GM19328 (cell line): ENCODE data around the gene CALY.

Experiments used
- ATAC-seq: cut with Tn5 transposase; IDR thresholded peaks from one replicate; pipeline ENCODE4 v1.9.1; 2021; ENCODE audit warnings: mild to moderate bottlenecking, moderate library complexity; ENCODE audit not compliant: unreplicated experiment

The CALY gene

DNA sequence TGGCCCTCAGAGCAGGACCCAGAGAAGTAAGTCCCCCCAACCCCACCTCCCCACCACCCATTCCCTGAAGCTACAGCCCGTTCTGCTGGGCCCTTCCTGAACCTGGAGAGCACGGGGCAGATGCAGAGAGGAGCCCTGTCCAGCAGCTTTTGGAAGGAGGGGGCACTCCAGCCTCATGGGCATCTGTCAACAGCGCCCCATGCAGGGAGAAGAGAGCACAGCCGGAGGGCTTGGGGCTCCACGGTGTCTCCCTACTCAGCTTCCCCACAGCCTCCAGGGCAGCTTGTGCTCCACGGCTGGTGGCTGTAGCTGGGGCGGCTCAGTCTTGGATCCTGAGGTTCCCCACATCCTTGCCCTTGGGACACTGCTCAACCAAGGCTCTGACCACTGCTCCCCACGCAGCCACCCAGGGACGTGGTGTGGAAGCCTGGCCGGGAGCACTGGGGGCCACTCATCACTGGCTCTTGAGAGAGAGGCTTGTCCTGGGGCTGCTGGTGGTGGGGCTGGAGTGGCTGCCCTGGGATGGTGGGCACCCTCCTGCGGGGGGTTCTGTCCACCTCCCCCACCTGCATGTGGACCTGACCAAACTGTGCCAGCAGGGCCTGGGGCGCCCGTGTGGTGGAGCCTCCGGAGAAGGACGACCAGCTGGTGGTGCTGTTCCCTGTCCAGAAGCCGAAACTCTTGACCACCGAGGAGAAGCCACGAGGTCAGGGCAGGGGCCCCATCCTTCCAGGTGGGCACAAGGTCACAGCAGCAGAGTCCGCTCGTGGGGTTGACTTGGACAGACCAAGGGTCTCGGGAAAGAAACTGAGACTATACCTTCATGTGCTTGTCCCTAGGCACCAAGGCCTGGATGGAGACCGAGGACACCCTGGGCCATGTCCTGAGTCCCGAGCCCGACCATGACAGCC, 15.0 kb upstream of the CALY start:
- no peak for ATAC-seq

DNA sequence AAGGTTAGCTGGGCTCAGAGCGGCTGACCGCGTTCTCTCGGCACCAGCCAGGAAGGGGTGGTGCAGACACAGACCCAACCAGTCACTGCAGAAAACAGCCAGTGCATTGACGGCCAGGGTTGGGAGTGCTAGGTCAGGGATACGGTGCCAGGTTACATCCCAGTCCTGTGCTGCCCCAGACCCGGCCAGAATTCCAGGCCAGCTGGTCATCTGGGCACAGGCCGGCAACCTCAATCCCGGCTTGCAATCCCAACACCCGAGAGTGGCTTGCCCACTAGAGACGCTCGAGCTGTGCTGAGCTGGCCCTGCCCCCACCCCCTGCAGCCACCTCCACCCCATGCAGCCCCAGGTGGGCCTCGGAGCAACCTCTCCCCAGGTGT, 14.2 kb upstream of the CALY start:
- ATAC-seq = no peak

DNA sequence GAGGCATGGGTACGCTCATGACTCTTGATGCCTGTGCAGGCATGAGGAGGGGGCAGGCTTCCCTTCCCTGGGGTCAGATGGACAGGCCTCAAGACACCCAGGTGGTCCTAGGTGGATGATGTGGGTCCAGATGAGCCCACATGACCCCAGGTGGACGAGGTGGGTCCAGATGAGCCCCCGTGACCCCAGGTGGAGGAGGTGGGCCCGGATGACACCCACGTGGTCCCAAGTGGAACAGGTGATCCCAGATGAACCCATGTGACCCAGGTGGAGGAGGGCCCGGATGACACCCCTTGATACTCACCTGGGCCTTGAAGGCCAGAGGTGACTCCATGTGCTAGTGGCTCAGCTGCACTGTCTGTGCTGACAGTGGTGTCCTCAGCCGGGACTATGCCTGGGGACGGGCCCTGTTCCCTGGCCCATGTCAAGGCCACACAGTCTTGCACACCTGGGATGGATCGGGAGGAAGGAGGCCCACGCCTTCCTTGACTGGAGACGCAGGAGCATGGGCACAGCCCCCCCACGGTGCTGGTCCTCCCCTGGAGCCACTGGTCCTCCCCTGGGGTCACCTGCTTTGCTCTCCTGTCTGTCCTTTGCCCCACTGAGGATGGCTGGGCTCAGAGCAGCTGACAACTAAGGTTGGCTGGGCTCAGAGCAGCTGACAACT, 13.7 kb upstream of the CALY start:
- ATAC-seq = no peak

DNA sequence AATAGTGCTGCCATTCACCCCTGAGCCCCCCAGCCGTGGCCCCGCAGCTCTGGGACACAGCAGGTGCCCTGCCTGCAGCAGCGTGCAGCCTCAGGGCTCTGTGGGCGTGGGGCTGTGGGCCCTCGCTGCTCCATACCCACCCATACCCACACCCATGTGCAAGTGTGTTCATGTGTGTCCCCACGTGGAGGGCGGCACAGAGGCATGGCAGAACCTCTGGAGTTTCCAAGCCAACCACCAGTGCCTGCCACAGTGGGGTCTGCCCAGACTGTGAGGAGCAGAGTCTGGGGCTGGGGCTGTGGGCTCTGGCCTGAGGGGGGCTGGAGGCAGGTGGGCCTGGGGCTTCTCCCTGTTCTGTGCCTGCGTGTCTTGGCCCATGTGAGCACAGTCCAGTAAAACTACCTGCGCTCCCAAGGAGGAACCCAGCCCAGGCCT, 12.9 kb upstream of the CALY start:
- no peak for ATAC-seq

DNA sequence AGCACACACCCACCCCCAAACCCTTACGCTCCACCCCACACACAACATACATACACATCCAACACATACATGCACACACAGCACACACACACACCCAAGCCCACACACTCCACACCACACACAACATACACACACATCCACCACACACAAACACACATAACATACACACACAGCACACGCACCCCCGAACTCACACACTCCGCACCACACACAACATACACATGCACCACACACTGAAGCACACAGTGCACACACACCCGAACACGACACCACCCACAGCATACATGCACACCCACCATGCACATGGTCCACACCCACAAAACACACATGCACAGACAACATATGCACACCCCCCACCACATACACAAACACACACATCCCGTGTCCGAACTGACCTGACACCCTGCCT, 12.5 kb upstream of the CALY start:
- ATAC-seq = no peak

DNA sequence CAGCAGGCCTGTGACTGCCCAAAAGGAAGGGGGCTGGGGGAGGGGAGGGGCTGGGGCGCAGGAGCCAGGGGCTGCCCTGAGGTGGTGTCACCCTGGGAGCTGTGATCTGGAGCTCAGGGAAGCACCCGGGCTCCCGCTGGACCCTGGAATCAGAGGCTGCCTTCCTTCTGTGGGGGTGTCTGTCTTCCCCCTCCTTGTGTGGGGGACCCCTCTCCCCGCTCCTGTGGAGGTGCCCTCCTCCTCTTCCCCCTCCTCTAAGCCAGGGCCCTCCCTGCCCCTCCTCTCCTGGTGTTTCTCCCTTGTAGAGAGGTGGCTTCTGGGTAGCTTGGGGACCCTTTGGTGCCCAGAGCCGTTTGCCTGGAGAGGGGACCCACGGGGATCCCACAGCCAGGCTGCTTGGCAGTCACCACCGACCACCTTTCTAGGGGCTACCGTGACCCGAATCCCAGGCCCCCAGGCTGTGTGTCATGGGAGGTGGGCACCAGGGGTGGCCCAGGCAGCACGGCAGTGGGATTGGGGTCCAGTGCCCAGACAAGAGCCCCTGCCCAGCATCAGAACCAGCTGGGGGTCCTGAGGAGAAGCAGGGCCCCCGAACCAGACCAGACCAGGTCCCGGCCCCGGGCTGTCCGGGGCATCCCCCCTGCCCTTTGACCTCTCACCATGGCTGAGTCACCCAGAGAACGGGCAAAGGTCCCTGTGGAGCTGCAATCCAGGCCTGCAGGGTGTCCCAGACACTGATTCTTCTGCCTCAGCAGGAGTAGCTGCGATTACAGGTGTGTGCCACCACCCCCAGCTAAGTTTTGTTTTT, 11.2 kb upstream of the CALY start:
- no peak for ATAC-seq

DNA sequence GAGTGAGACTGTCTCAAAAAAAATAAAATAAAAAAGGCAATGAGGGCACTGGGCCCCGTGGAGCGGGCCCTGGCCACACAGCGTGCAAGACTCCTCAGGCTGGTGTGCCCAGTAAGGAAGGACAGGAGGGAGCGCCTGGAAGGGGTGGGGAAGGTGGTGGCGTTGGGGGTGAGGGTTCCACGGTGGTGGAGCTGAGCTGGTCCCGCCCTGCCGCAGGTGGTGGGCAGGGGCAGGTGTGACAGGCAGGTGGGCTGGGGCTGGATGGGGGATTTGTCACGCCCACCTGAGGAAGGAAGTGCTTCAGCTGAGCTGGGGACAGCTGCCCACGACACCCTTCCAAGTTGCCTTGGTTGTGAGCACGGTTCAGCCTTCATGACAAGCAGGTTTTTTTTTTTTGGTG, 9.7 kb upstream of the CALY start:
- ATAC-seq = no peak

DNA sequence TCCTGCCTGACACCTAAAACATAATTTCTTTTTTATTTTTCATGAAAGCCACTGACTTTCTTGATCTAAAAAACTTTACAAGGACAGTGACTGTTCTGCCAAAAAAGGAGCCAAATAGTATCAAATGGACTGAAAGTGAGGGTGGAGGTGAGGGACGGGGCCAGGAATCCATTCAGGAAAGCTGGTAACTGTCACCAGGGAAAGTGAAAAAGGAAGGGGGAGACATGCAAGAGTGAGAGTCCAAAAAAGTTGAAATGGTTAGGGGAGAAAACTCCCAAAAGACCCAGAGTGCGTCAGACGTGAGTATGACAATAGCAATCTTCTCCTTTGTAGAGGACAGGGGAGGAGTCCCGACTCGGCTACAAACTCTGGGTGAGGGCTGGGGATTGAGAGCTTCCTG, 7.5 kb upstream of the CALY start:
- no peak for ATAC-seq

DNA sequence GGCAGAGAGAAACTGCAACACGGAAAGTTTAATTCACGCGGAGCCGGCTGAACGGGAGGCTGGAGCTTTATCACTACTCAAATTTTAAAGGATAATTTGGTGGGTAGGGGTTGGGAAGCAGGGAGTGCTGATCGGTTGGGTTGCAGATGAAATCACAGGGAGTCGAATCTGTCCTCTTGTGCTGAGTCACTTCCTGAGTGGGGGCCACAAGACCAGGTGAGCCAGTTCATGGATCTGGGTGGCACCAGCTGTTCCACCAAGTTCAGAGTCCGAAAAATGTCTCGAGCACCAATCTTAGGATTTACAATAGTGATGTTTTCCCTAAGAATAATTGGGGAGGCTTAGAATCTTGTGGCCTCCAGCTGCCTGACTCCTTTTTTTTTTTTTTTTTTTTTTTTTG, 6.9 kb upstream of the CALY start:
- no peak for ATAC-seq

DNA sequence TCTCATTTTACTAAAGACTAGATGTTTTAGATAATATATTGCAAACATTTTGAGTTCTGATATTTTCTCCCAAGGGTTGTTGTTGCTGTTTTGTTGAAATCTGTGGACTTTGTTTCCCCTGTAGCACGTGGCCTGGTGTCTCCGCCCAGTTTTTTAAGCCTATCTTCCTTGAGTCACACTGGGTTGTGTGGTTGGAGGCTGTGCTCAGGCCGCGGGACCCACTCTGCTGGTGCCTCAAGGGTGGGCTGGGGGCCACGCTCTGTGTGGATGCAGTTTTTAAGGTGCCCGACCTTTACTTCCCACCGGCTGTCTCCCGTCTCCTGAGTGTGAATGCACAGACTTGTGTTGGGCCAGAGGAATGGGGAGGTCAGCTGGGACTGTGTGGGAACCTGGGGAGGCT, 6.2 kb upstream of the CALY start:
- no peak for ATAC-seq

DNA sequence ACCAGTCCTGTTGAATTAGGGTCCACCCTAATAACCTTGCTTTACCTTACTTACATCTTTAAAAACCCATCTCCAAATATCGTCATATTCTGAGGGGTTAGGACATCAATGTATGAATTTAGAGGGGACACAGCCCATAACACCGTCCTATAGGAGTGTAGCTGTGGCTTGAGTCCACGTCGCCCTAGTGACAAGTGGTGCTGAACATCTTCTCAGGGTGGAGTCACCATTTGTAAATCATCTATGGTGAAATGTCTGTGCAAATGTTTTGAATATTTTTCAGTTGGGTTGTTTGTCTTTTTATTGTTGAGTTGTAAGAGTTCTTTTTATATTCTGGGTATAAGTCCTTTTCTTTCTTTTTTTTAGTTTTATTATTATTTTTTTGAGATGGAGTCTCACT, 5.3 kb upstream of the CALY start:
- ATAC-seq = no peak

DNA sequence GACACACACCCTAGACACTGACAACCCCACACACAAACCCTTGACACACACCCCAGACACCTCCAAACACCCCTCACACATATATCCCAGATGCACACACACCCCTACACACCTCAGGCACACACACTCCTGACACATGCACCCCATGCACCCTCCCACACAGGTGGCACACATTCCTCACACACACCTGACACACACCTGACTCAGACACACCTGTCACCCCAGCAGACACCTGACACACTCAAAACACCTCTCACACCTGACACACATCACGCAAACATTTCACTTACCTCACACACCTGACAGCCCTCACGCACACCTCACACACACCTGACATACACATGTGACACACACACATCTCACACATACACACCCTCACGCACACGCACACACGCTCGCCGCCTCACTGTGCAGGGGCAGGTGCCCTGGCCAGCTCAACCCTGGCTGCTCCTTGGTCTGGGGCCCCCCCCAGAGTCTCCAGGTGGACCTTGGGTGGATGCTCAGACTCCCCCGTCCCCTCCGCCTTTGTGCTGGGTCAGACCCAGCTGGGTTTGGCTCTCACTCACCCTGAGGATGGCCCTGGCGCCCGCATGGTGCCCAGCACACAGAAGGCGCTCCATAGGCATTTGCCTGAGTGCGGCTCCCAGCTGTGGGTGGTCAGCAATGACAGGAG, 3.1 kb upstream of the CALY start:
- ATAC-seq = no peak

DNA sequence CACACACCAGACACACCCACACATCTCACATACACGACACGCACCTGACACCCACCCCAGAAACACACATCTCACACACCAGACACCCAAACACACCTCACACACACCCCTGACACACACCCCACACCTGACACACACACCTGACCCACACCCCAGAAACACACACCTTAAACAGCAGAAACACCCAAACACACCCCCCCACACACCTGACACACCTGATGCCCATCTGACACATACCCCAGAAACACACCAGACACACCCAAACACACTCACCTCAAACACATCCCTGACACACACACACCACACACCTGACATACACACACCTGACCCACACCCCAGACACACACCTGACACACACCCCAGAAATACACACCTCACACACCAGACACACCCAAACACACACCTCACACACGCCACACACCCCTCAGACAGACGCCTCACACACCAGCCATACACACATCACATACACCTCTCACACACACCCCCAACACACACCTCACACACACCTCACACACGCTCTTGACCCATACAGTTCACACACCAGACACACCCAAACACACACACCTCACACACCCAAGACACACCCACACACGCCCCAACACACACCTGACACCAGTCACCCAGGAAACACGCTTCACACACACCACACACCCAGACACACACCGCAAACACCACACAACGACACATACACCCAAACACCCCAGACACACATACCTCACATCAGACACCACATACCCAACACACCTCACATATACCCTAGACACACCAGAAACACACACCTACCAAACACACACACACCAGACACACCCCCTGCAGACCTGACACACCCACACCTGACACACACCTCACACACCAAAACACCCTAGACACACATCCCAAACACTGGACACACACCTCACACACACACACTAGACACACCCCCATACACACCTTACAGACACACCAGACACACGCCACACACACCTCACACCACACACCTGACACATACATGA, 1.7 kb upstream of the CALY start:
- ATAC-seq = no peak

DNA sequence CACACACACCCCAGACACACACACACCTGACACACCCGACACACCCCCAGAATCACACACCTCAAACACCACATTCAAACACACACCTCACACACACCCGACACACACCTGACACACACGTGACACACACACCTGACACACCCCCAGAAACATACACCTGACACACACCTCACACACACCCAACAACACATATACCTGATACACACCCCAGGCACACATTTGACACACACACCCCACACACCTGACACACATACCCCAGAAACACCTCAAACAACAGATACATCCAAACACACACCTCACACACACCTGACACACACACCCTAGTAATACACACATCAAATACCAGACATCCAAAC, 652 bp upstream of the CALY start:
- no peak for ATAC-seq

DNA sequence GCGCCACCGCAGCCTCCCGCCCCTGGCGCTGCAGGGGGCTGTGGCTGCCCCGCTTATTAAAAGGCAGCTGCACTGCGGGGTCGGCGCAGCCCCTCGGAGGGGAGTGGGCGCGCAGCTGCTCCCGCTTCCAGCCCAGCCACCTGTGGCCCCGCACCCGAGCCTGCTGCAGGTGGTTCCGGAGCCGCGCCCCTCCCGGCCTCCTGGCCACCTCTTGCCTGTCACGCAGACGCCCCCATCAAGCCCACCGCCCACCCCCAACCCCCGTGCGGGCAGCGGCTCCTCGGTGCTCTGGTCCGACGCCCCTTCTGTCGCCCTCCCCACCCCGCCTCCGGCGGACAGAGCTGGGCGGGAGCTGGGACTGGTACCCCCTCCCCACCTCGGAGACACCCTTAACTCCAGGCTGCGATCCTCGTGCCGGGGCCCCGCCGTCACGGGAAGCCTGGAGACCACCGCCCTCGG, 549 bp downstream of the CALY start:
- ATAC-seq = no peak

DNA sequence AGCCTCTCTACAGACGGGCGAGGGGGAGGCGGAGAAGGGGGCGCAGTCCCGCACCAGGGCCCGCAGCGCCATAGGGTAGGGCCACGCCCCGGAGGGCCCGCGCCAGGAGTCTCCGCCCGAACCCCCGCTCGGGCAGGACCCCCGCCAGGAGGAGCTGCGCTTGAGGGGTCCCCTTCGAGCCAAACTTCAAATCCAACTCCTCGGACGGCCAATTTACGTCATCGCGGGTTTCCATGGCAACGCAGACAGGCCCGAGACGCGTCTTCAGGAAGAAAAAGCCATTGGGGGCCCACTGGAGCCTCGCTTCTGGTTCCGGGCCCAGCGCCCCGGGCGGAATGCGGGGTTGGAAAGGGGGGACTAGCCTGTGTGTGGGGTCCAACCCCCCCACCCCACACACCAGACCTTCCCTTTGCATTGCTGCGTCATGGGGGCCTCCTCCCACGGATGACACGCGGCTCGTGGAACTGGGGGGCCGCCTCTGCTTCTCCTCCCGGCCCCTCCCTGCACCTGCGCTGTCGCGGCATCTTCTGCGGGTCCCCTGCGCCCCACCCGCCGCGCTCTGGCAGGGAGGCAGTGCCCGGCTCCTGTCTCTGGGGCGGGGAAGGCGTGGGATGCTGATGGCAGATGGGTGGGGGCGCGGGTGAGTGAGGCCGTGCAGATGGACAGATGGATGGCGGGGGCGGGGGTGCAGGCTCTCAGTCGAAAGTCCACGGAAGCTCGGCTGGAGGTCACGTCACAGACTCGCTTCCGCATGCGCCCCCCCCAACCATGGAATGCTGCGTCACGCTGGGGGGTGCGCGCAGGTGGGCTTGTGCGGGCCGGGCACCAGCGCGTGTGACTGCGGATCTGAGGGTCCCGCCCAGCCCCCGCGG, 1.2 kb downstream of the CALY start:
- ATAC-seq = no peak

DNA sequence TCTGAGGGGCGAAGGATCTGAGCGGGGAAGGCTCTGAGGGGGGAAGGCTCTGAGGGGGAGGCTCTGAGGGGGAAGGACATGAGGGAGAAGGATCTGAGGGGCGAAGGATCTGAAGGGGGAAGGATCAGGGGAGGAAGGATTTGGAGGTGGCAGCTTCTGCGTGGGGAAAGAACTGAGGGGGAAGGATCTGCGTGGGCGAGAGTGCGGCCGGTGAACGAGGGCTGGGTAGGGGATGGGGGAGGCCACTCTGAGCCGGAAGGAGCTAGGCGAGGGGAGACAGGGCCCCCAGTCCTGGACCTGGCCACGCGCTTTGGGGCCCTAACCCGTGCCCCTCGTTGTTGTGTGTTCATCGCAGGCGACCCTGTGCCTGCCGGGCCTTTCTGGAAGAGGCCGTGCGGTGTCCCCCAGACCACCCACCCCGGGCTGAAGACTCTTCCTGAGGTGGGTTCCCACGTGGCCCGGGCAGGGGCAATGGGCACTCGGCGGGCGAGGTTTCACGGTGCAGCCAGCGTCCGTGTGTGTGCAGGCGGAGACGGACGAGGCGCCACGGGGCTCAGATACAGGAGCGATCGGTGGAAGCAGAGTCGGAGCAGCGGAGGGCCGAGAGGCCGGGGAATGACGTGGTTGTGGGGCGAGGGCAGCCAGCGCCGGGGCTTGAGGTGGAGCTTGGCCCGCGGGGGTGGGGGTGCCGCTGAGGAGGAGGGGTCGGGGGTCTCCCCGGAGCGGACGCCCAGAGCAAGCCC, 2.0 kb downstream of the CALY start:
- no peak for ATAC-seq
